ENCODE results near the gene DNAJC21.
A peak's percentile ranks its signal among the peaks of the same experiment; 100 is the strongest.
"Not testable (repeated sequence)": the region's sequence is repeated elsewhere in the genome, so short reads cannot be mapped to it uniquely, and the experiment has no call there.

Gene DNAJC21

GRCh38 chr5:34957857-34958690 is 28.7 kb downstream of the DNAJC21 start:
- no peak for TF ChIP-seq LEF1 (IDR thresholded peaks at IDR 0.05; ENCODE audit: borderline replicate concordance)
- ChIA-PET CTCF (interaction anchor here (0.6 to 1.0 kb wide), 6 partner anchors 7 to 961 kb away, joined by 3 to 6 read pairs (median 3); no protein-coding TSS in a partner anchor), POLR2A (interaction anchor here (0.8 kb wide), 1 partner anchor 43 kb away, joined by 4 read pairs; the partner anchor contains the start of genes BRIX1 and RAD1)
- peak; percentile 48 for DNase-seq (ENCODE audit: extremely low spot score)

- DNase-seq (ENCODE audit: extremely low spot score): no peak
- TF ChIP-seq FOXM1 (IDR thresholded peaks at IDR 0.05; ENCODE audit: borderline replicate concordance): no peak
- no peak for TF ChIP-seq LEF1 (IDR thresholded peaks at IDR 0.05; ENCODE audit: borderline replicate concordance)
- TF ChIP-seq PKNOX1 (IDR thresholded peaks at IDR 0.05): no peak
- TF ChIP-seq TARDBP (IDR thresholded peaks at IDR 0.05): no peak
- TF ChIP-seq ZNF384 (IDR thresholded peaks at IDR 0.05): no peak
- TF ChIP-seq HDGF (IDR thresholded peaks at IDR 0.05; ENCODE audit: borderline replicate concordance): no peak
- ChIA-PET POLR2A (no interaction called here), CTCF (interaction anchor here (0.8 kb wide), 1 partner anchor 15 kb away, joined by 3 read pairs; no protein-coding TSS in a partner anchor)
These were observed 30.0 kb downstream of the DNAJC21 start for GRCh38 chr5:34959323-34959722.

GRCh38 chr5:34967540-34967939 is 38.2 kb downstream of the DNAJC21 start:
- DNase-seq (ENCODE audit: extremely low spot score): no peak
- ChIA-PET POLR2A (no interaction called here), CTCF (no interaction called here)
- TF ChIP-seq FOXA1 (IDR thresholded peaks at IDR 0.05): no peak
- TF ChIP-seq SP1 (IDR thresholded peaks at IDR 0.05): no peak
- TF ChIP-seq ELF4 (IDR thresholded peaks at IDR 0.05): no peak
- no peak for TF ChIP-seq LEF1 (IDR thresholded peaks at IDR 0.05; ENCODE audit: borderline replicate concordance)
- TF ChIP-seq FOXK2 (IDR thresholded peaks at IDR 0.05): no peak
- no peak for TF ChIP-seq TARDBP (IDR thresholded peaks at IDR 0.05)
- TF ChIP-seq L3MBTL2 (conservative IDR thresholded peaks at IDR 0.05): no peak
- no peak for TF ChIP-seq BHLHE40 (IDR thresholded peaks at IDR 0.05; ENCODE audit: borderline replicate concordance)
- TF ChIP-seq NFRKB (IDR thresholded peaks at IDR 0.05): no peak
- no peak for TF ChIP-seq PKNOX1 (IDR thresholded peaks at IDR 0.05)
- TF ChIP-seq FOXM1 (IDR thresholded peaks at IDR 0.05; ENCODE audit: borderline replicate concordance): no peak
- TF ChIP-seq ZNF384 (IDR thresholded peaks at IDR 0.05): no peak
- TF ChIP-seq HDGF (IDR thresholded peaks at IDR 0.05; ENCODE audit: borderline replicate concordance): no peak
- TF ChIP-seq CTBP1 (IDR thresholded peaks at IDR 0.05; ENCODE audit: borderline replicate concordance): no peak
- TF ChIP-seq SUZ12 (IDR thresholded peaks at IDR 0.05): no peak
- TF ChIP-seq ARNT (IDR thresholded peaks at IDR 0.05): no peak

GRCh38 chr5:34968258-34968657 is 38.9 kb downstream of the DNAJC21 start:
- CTCF ChIA-PET: no interaction called here
- TF ChIP-seq PKNOX1 (IDR thresholded peaks at IDR 0.05) (no peak), NFRKB (IDR thresholded peaks at IDR 0.05) (no peak), SUZ12 (IDR thresholded peaks at IDR 0.05) (no peak), HDGF (IDR thresholded peaks at IDR 0.05; ENCODE audit: borderline replicate concordance) (no peak), ARNT (IDR thresholded peaks at IDR 0.05) (no peak), FOXK2 (IDR thresholded peaks at IDR 0.05) (no peak), CTBP1 (IDR thresholded peaks at IDR 0.05; ENCODE audit: borderline replicate concordance) (no peak), BHLHE40 (IDR thresholded peaks at IDR 0.05; ENCODE audit: borderline replicate concordance) (no peak), LEF1 (IDR thresholded peaks at IDR 0.05; ENCODE audit: borderline replicate concordance) (no peak), FOXM1 (IDR thresholded peaks at IDR 0.05; ENCODE audit: borderline replicate concordance) (no peak), TARDBP (IDR thresholded peaks at IDR 0.05) (no peak), FOXA1 (IDR thresholded peaks at IDR 0.05) (no peak), ZNF384 (IDR thresholded peaks at IDR 0.05) (no peak), ELF4 (IDR thresholded peaks at IDR 0.05) (no peak), SP1 (IDR thresholded peaks at IDR 0.05) (no peak), L3MBTL2 (conservative IDR thresholded peaks at IDR 0.05) (no peak)
- no peak for DNase-seq (ENCODE audit: extremely low spot score)
- POLR2A ChIA-PET: no interaction called here

GRCh38 chr5:34970552-34970951 is 41.2 kb downstream of the DNAJC21 start:
- ChIA-PET CTCF (no interaction called here), POLR2A (no interaction called here)
- no peak for DNase-seq (ENCODE audit: extremely low spot score)
- TF ChIP-seq SP1 (IDR thresholded peaks at IDR 0.05) (no peak), FOXM1 (IDR thresholded peaks at IDR 0.05; ENCODE audit: borderline replicate concordance) (no peak), BHLHE40 (IDR thresholded peaks at IDR 0.05; ENCODE audit: borderline replicate concordance) (no peak), SUZ12 (IDR thresholded peaks at IDR 0.05) (no peak), ARNT (IDR thresholded peaks at IDR 0.05) (no peak), ZNF384 (IDR thresholded peaks at IDR 0.05) (no peak), PKNOX1 (IDR thresholded peaks at IDR 0.05) (no peak), HDGF (IDR thresholded peaks at IDR 0.05; ENCODE audit: borderline replicate concordance) (no peak), ELF4 (IDR thresholded peaks at IDR 0.05) (no peak), FOXK2 (IDR thresholded peaks at IDR 0.05) (no peak), LEF1 (IDR thresholded peaks at IDR 0.05; ENCODE audit: borderline replicate concordance) (no peak), L3MBTL2 (conservative IDR thresholded peaks at IDR 0.05) (no peak), NFRKB (IDR thresholded peaks at IDR 0.05) (no peak), TARDBP (IDR thresholded peaks at IDR 0.05) (no peak)

GRCh38 chr5:34971655-34972054 is 42.3 kb downstream of the DNAJC21 start:
- POLR2A ChIA-PET; DNase-seq (ENCODE audit: extremely low spot score); CTCF ChIA-PET: not testable (repeated sequence)

All from HEK293T (cell line).